Measurements from ENCODE around the gene ACOXL.

ACOXL gene

GRCh38 chr2:111025288-111025687, 292.9 kb downstream of the ACOXL start:
- no peak overlapping the region for H3K4me3 Mint-ChIP-seq
- peaks cover 12% of the 10 kb centered on the region for H3K27me3 Mint-ChIP-seq (ENCODE audit: low read depth, poor library complexity)
- H3K4me1 Mint-ChIP-seq = peaks cover 15% of the 10 kb centered on the region
- TF ChIP-seq CTCF (IDR thresholded peaks at IDR 0.05) = no peak
- H3K27ac Mint-ChIP-seq = no peak overlapping the region
- DNase-seq = no peak
- peaks cover 10% of the 10 kb centered on the region for H3K9me3 Mint-ChIP-seq
- no peaks in the 10 kb centered on the region for H3K36me3 Mint-ChIP-seq (ENCODE audit: low read depth)

GRCh38 chr2:111028720-111029119, 296.3 kb downstream of the ACOXL start:
- no peak for DNase-seq
- no peak for TF ChIP-seq CTCF (IDR thresholded peaks at IDR 0.05)
- Mint-ChIP-seq H3K27ac (no peak overlapping the region), H3K27me3 (ENCODE audit: low read depth, poor library complexity) (peaks cover 6% of the 10 kb centered on the region), H3K9me3 (peaks cover 10% of the 10 kb centered on the region), H3K4me3 (no peak overlapping the region), H3K4me1 (peaks cover 43% of the 10 kb centered on the region), H3K36me3 (ENCODE audit: low read depth) (no peaks in the 10 kb centered on the region)

- Mint-ChIP-seq H3K27ac (no peak overlapping the region), H3K36me3 (ENCODE audit: low read depth) (no peaks in the 10 kb centered on the region), H3K4me3 (no peak overlapping the region), H3K4me1 (peaks cover 43% of the 10 kb centered on the region), H3K9me3 (peaks cover 10% of the 10 kb centered on the region), H3K27me3 (ENCODE audit: low read depth, poor library complexity) (peaks cover 6% of the 10 kb centered on the region)
- DNase-seq = no peak
- TF ChIP-seq CTCF (IDR thresholded peaks at IDR 0.05) = no peak
Measured at GRCh38 chr2:111029181-111029927, 297.0 kb downstream of the ACOXL start.

- DNase-seq = no peak
- Mint-ChIP-seq H3K27me3 (ENCODE audit: low read depth, poor library complexity) (peaks cover 6% of the 10 kb centered on the region), H3K4me1 (peaks cover 43% of the 10 kb centered on the region), H3K9me3 (peaks cover 10% of the 10 kb centered on the region), H3K36me3 (ENCODE audit: low read depth) (no peaks in the 10 kb centered on the region), H3K4me3 (no peak overlapping the region), H3K27ac (no peak overlapping the region)
- TF ChIP-seq CTCF (IDR thresholded peaks at IDR 0.05) = no peak
Measured at GRCh38 chr2:111030260-111030891, 298.0 kb downstream of the ACOXL start.

GRCh38 chr2:111030945-111031344, 298.6 kb downstream of the ACOXL start:
- peaks cover 43% of the 10 kb centered on the region for H3K4me1 Mint-ChIP-seq
- H3K27me3 Mint-ChIP-seq (ENCODE audit: low read depth, poor library complexity) = peaks cover 6% of the 10 kb centered on the region
- no peak for TF ChIP-seq CTCF (IDR thresholded peaks at IDR 0.05)
- no peak overlapping the region for H3K4me3 Mint-ChIP-seq
- H3K36me3 Mint-ChIP-seq (ENCODE audit: low read depth) = no peaks in the 10 kb centered on the region
- no peak for DNase-seq
- H3K27ac Mint-ChIP-seq = no peak overlapping the region
- H3K9me3 Mint-ChIP-seq = peaks cover 10% of the 10 kb centered on the region

Data from nephron progenitor cell (in vitro differentiated cells).